Activated CD4-positive, alpha-beta memory T cell treated with anti-CD3 and anti-CD28 coated beads for 36 hours (primary cell): Measurements from ENCODE around the gene AGBL4. TPM values are rescaled to one million over a fixed set of nuclear protein-coding genes. Genes with fewer than 3 reads are reported as not detected.

Source experiments
- CTCF ChIA-PET: fragments of 350-600 bp; sonication (Branson Sonifier 250); formaldehyde crosslinking; loops from one replicate; lab custom pipeline; 2021; ENCODE audit warnings: antibody characterized with exemption, inconsistent platforms; lab: Charles Lee
- POLR2A ChIA-PET: fragments of 350-600 bp; sonication (Branson Sonifier 250); formaldehyde crosslinking; loops from one replicate; lab custom pipeline; 2021; ENCODE audit warnings: antibody characterized with exemption; lab: Charles Lee
- DNase-seq: peaks from one replicate; pipeline ENCODE4 v3.0.0-alpha.2; 2020
- H3K27ac Mint-ChIP-seq: one replicate; pipeline ENCODE4 v1.8.0; 2021; ENCODE audit warnings: mixed read lengths
- H3K27me3 Mint-ChIP-seq: one replicate; pipeline ENCODE4 v1.8.0; 2021; ENCODE audit warnings: mixed read lengths
- H3K36me3 Mint-ChIP-seq: one replicate; pipeline ENCODE4 v1.8.0; 2021; ENCODE audit warnings: mixed read lengths
- H3K4me1 Mint-ChIP-seq: one replicate; pipeline ENCODE4 v1.8.0; 2021; ENCODE audit warnings: low read depth, mixed read lengths
- H3K4me3 Mint-ChIP-seq: one replicate; pipeline ENCODE4 v1.8.0; 2021; ENCODE audit warnings: mild to moderate bottlenecking, mixed read lengths
- H3K9me3 Mint-ChIP-seq: one replicate; pipeline ENCODE4 v1.8.0; 2021; ENCODE audit warnings: mixed read lengths
- intact Hi-C: fragments of 100-400 bp; cut with micrococcal nuclease; formaldehyde crosslinking; loops from one replicate; pipeline ENCODE4 v1.15.1; 2023
- total RNA-seq, 2 experiments: library from RNA; stranded (reverse); gene quantifications; one replicate each; pipeline ENCODE4 v1.2.3, GENCODE V29; 2021

AGBL4 gene
- total RNA-seq, 2 experiments from 2014 or later, result not detected

- intact Hi-C loops, result no loop called here
- ChIA-PET POLR2A (interaction anchor here (0.5 kb wide), 1 partner anchor 16 kb away, joined by 3 read pairs; no protein-coding TSS in a partner anchor), CTCF (no interaction called here)
- H3K36me3 Mint-ChIP-seq, result no peaks in the 10 kb centered on the region
- no peak overlapping the region for H3K27ac Mint-ChIP-seq
- DNase-seq, result no peak
- H3K4me3 Mint-ChIP-seq, result no peak overlapping the region
- H3K27me3 Mint-ChIP-seq, result peaks cover 1% of the 10 kb centered on the region
- H3K9me3 Mint-ChIP-seq, result no peaks in the 10 kb centered on the region
- no peaks in the 10 kb centered on the region for H3K4me1 Mint-ChIP-seq
Measured at GRCh38 chr1:48875552-48876329, 1148.0 kb downstream of the AGBL4 start.

GRCh38 chr1:48873944-48874343, 1149.8 kb downstream of the AGBL4 start:
- no peaks in the 10 kb centered on the region for H3K9me3 Mint-ChIP-seq
- ChIA-PET POLR2A (no interaction called here), CTCF (no interaction called here)
- peaks cover 1% of the 10 kb centered on the region for H3K27me3 Mint-ChIP-seq
- H3K4me3 Mint-ChIP-seq, result no peak overlapping the region
- H3K36me3 Mint-ChIP-seq, result no peaks in the 10 kb centered on the region
- H3K27ac Mint-ChIP-seq, result no peak overlapping the region
- no peak for DNase-seq
- no peaks in the 10 kb centered on the region for H3K4me1 Mint-ChIP-seq
- intact Hi-C loops, result no loop called here

GRCh38 chr1:48870596-48870995, 1153.2 kb downstream of the AGBL4 start:
- Mint-ChIP-seq H3K27ac (no peak overlapping the region), H3K27me3 (peaks cover 1% of the 10 kb centered on the region), H3K4me3 (no peak overlapping the region), H3K4me1 (no peaks in the 10 kb centered on the region), H3K9me3 (no peaks in the 10 kb centered on the region), H3K36me3 (no peaks in the 10 kb centered on the region)
- ChIA-PET POLR2A (no interaction called here), CTCF (no interaction called here)
- no peak for DNase-seq
- intact Hi-C loops, result no loop called here

GRCh38 chr1:48869116-48869893, 1154.4 kb downstream of the AGBL4 start:
- H3K36me3 Mint-ChIP-seq, result no peaks in the 10 kb centered on the region
- no peaks in the 10 kb centered on the region for H3K4me1 Mint-ChIP-seq
- intact Hi-C loops, result no loop called here
- DNase-seq, result no peak
- POLR2A ChIA-PET, result no interaction called here
- H3K9me3 Mint-ChIP-seq, result no peaks in the 10 kb centered on the region
- H3K27ac Mint-ChIP-seq, result no peak overlapping the region
- H3K27me3 Mint-ChIP-seq, result no peaks in the 10 kb centered on the region
- H3K4me3 Mint-ChIP-seq, result no peak overlapping the region
- CTCF ChIA-PET, result no interaction called here

- intact Hi-C loops, result no loop called here
- no peaks in the 10 kb centered on the region for H3K27me3 Mint-ChIP-seq
- H3K9me3 Mint-ChIP-seq, result peaks cover 19% of the 10 kb centered on the region
- H3K36me3 Mint-ChIP-seq, result no peaks in the 10 kb centered on the region
- H3K27ac Mint-ChIP-seq, result no peak overlapping the region
- DNase-seq, result no peak
- no peak overlapping the region for H3K4me3 Mint-ChIP-seq
- ChIA-PET CTCF (no interaction called here), POLR2A (no interaction called here)
- H3K4me1 Mint-ChIP-seq, result no peaks in the 10 kb centered on the region
Measured at GRCh38 chr1:48864913-48865312, 1158.8 kb downstream of the AGBL4 start.

- Mint-ChIP-seq H3K4me3 (no peak overlapping the region), H3K36me3 (no peaks in the 10 kb centered on the region)
Measured at GRCh38 chr1:48859456-48859855, 1164.3 kb downstream of the AGBL4 start.

DNA sequence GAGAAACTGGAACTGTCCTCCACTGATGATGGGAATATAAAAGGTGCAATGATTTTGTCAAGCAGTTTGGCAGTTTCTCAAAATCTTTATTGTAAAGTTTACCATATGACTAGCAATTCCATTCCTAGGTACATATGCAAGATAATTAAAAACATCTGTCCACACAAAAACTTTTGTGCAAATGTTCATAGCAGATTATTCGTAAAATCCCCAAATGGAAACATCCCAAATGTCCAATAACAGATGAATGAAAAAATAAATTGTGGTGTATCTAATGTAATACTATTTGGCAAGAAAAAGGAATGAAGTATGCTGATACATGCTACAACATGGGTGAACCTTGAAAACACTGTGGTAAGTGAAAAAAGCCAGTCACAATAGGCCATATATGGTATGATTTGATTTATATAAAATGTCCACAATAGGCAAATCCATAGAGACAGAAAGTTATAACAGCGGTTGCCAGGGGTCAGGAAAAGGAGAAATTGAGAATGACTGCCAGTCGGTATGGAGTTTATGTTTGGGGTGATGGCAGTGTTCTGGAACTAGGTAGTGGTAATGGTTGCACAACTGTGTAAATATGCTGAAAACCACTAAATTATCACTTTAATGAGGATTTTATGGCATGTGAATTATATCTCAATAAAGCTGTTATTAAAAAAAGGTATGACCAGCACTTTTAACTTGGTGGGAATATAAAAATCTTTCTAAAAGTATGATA, 1165.4 kb downstream of the AGBL4 start:
- ChIA-PET CTCF (no interaction called here), POLR2A (no interaction called here)
- Mint-ChIP-seq H3K27me3 (no peaks in the 10 kb centered on the region), H3K27ac (no peak overlapping the region), H3K4me3 (no peak overlapping the region), H3K9me3 (peaks cover 19% of the 10 kb centered on the region), H3K36me3 (no peaks in the 10 kb centered on the region), H3K4me1 (no peaks in the 10 kb centered on the region)
- intact Hi-C loops, result no loop called here
- no peak for DNase-seq

More at GRCh38 chr1:48859456-48859855, 1164.3 kb downstream of the AGBL4 start:
- Mint-ChIP-seq H3K9me3 (peaks cover 19% of the 10 kb centered on the region), H3K4me1 (no peaks in the 10 kb centered on the region), H3K27ac (no peak overlapping the region), H3K27me3 (no peaks in the 10 kb centered on the region)
- CTCF ChIA-PET, result no interaction called here
- DNase-seq, result no peak
- POLR2A ChIA-PET, result no interaction called here
- intact Hi-C loops, result no loop called here

GRCh38 chr1:48853006-48853405, 1170.7 kb downstream of the AGBL4 start:
- POLR2A ChIA-PET, result no interaction called here
- H3K4me1 Mint-ChIP-seq, result no peaks in the 10 kb centered on the region
- no peak for DNase-seq
- no peak overlapping the region for H3K27ac Mint-ChIP-seq
- CTCF ChIA-PET, result no interaction called here
- intact Hi-C loops, result no loop called here
- no peaks in the 10 kb centered on the region for H3K27me3 Mint-ChIP-seq
- no peak overlapping the region for H3K4me3 Mint-ChIP-seq
- no peaks in the 10 kb centered on the region for H3K36me3 Mint-ChIP-seq
- H3K9me3 Mint-ChIP-seq, result no peaks in the 10 kb centered on the region

- ChIA-PET POLR2A (no interaction called here), CTCF (no interaction called here)
- H3K9me3 Mint-ChIP-seq, result no peaks in the 10 kb centered on the region
- DNase-seq, result no peak
- intact Hi-C loops, result no loop called here
- no peak overlapping the region for H3K4me3 Mint-ChIP-seq
- no peaks in the 10 kb centered on the region for H3K27me3 Mint-ChIP-seq
- H3K36me3 Mint-ChIP-seq, result no peaks in the 10 kb centered on the region
- no peak overlapping the region for H3K27ac Mint-ChIP-seq
- no peaks in the 10 kb centered on the region for H3K4me1 Mint-ChIP-seq
Measured at GRCh38 chr1:48851638-48852037, 1172.1 kb downstream of the AGBL4 start.

GRCh38 chr1:48848035-48848434, 1175.7 kb downstream of the AGBL4 start:
- H3K4me1 Mint-ChIP-seq, result no peaks in the 10 kb centered on the region
- H3K27me3 Mint-ChIP-seq, result no peaks in the 10 kb centered on the region
- H3K9me3 Mint-ChIP-seq, result no peaks in the 10 kb centered on the region
- intact Hi-C loops, result no loop called here
- no peak overlapping the region for H3K27ac Mint-ChIP-seq
- CTCF ChIA-PET, result no interaction called here
- no peak for DNase-seq
- POLR2A ChIA-PET, result no interaction called here
- H3K36me3 Mint-ChIP-seq, result no peaks in the 10 kb centered on the region
- H3K4me3 Mint-ChIP-seq, result no peak overlapping the region

DNA sequence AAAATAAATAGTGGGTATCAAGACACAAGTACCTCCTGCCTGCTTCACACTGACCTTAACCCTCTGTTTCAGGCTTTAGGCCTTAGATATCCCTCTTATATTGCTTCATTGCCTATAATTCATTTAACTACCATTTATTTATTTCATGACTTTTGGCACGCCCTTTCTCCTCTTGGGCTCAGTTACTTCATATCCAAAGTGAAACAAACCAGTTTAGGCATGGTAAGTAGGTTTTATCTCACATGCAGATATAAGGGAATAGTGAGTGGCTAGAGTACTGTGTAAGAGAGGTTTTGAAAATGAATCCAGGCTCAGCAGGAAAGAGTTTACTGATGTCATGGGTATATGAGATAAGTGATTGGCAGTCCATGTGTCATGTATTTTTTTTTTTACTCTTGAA, 1177.3 kb downstream of the AGBL4 start:
- intact Hi-C loops, result no loop called here
- Mint-ChIP-seq H3K27ac (no peak overlapping the region), H3K9me3 (no peaks in the 10 kb centered on the region), H3K4me1 (no peaks in the 10 kb centered on the region), H3K4me3 (no peak overlapping the region), H3K27me3 (no peaks in the 10 kb centered on the region), H3K36me3 (no peaks in the 10 kb centered on the region)
- POLR2A ChIA-PET, result no interaction called here
- DNase-seq, result no peak
- CTCF ChIA-PET, result no interaction called here

GRCh38 chr1:48844187-48844586, 1179.6 kb downstream of the AGBL4 start:
- ChIA-PET POLR2A (no interaction called here), CTCF (no interaction called here)
- Mint-ChIP-seq H3K36me3 (no peaks in the 10 kb centered on the region), H3K27me3 (no peaks in the 10 kb centered on the region), H3K27ac (no peak overlapping the region), H3K4me3 (no peak overlapping the region), H3K4me1 (no peaks in the 10 kb centered on the region), H3K9me3 (no peaks in the 10 kb centered on the region)
- no peak for DNase-seq
- intact Hi-C loops, result no loop called here
